Neural cell (in vitro differentiated cells): ENCODE data around the gene FNBP1L.
"Not testable (repeated sequence)": the region's sequence is repeated elsewhere in the genome, so short reads cannot be mapped to it uniquely, and the experiment has no call there.

Experiments used
- POLR2AphosphoS5 ChIP-seq: IDR thresholded peaks from 2 replicates; pipeline ENCODE4 v1.6.1; 2012
- TF ChIP-seq, protein P1 (sequence below): fragments of 450-650 bp; IDR thresholded peaks from 2 replicates; pipeline ENCODE4 v1.5.1; 2014; ENCODE audit warnings: antibody characterized with exemption, mild to moderate bottlenecking, moderate library complexity; ENCODE audit not compliant: poor library complexity, severe bottlenecking

DNA sequence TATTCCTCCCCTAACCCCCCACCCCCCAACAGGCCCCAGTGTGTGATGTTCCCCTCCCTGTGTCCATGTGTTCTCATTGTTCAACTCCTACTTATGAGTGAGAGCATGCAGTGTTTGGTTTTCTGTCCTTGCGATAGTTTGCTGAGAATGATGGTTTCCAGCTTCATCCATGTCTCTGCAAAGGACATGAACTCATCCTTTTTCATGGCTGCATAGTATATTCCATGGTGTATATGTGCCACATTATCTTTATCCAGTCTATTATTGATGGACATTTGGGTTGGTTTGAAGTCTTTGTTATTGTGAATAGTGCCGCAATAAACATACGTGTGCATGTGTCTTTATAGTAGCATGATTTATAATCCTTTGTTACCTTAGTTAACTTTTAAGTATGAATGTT lies 21.3 kb downstream of the FNBP1L start:
- TF ChIP-seq POLR2AphosphoS5, result not testable (repeated sequence)
- TF ChIP-seq, protein P1, sequence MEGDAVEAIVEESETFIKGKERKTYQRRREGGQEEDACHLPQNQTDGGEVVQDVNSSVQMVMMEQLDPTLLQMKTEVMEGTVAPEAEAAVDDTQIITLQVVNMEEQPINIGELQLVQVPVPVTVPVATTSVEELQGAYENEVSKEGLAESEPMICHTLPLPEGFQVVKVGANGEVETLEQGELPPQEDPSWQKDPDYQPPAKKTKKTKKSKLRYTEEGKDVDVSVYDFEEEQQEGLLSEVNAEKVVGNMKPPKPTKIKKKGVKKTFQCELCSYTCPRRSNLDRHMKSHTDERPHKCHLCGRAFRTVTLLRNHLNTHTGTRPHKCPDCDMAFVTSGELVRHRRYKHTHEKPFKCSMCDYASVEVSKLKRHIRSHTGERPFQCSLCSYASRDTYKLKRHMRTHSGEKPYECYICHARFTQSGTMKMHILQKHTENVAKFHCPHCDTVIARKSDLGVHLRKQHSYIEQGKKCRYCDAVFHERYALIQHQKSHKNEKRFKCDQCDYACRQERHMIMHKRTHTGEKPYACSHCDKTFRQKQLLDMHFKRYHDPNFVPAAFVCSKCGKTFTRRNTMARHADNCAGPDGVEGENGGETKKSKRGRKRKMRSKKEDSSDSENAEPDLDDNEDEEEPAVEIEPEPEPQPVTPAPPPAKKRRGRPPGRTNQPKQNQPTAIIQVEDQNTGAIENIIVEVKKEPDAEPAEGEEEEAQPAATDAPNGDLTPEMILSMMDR, result not testable (repeated sequence)
